ENCODE measurements around the gene LRRIQ1. TPM values are rescaled to one million over a fixed set of nuclear protein-coding genes. Genes with fewer than 3 reads are reported as not detected.

LRRIQ1 gene
- total RNA-seq, 2 donors from 2014 or later: 0.12 TPM; not detected in 1

DNA sequence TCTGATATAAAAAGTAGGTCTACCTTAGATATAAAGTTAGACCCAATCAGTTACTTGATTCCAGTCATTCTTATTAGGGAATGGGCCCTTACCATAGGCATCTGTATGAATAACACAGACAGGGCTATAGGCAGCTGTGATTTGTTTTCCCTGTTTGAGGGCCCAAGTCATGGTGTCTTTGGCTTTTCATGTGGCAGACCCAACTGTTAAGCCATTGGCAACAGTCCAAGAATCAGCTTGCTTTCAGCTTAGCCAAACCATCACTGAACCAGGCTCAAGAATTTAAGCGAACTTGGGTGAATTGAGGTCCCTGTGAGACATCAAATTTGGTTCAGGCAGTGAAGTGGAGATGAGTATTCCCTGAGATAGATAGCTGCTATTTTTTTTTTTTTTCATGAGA lies 111.2 kb downstream of the LRRIQ1 start:
- Histone ChIP-seq H3K4me3 (no peak overlapping the region), H3K27me3 (no peaks in the 10 kb centered on the region), H3K27ac (no peak overlapping the region), H3K9me3 (no peaks in the 10 kb centered on the region), H3K36me3 (no peaks in the 10 kb centered on the region), H3K4me1 (no peaks in the 10 kb centered on the region)
- DNase-seq (ENCODE audit: low spot score): no peak
- TF ChIP-seq CTCF (IDR thresholded peaks at IDR 0.05): no peak

- Histone ChIP-seq H3K4me3 (no peak overlapping the region), H3K27ac (no peak overlapping the region), H3K36me3 (no peaks in the 10 kb centered on the region), H3K4me1 (no peaks in the 10 kb centered on the region), H3K9me3 (no peaks in the 10 kb centered on the region), H3K27me3 (no peaks in the 10 kb centered on the region)
- DNase-seq (ENCODE audit: low spot score): no peak
- no peak for TF ChIP-seq CTCF (IDR thresholded peaks at IDR 0.05)
These were observed 116.2 kb downstream of the LRRIQ1 start for GRCh38 chr12:85152311-85152729.

DNA sequence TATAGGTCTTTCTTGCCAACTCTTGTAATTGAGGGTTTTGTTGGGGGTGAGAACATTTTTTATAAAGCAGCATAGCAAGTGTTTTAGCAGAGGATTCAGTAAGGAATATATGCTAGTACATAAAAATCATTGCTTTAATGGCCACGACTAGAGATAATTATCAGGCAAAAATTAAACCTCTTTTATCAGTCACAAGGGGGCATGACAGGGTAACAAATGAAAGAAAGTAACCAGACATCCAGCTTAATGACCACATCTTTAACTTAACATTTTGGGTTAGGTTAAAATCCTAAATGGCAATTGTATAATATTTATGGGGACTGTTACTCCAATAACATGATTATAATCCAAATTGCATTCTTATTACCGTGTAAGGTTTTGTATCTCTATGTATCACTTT lies 119.6 kb downstream of the LRRIQ1 start:
- Histone ChIP-seq H3K4me3 (no peak overlapping the region), H3K36me3 (no peaks in the 10 kb centered on the region), H3K4me1 (no peaks in the 10 kb centered on the region), H3K27me3 (no peaks in the 10 kb centered on the region), H3K27ac (no peak overlapping the region), H3K9me3 (no peaks in the 10 kb centered on the region)
- TF ChIP-seq CTCF (IDR thresholded peaks at IDR 0.05): no peak
- no peak for DNase-seq (ENCODE audit: low spot score)

DNA sequence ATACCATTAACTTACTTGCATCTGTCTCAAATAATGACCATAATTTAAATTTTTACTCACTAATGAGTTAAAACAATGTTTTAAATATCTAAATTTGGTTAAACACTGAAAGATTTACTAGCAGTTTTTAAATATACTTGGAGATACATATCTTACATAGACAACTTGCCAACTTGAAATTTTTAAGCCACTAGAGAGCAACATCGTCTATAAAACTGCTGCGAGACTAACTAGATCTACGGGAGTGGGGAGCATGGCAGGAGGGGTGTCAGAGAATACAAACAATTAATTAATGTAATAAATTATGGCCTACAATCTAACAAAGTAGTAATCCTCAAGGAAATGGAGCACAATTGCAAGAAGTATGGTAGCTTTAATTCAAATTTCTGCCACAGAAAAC lies 120.4 kb downstream of the LRRIQ1 start:
- Histone ChIP-seq H3K27ac (no peak overlapping the region), H3K27me3 (no peaks in the 10 kb centered on the region), H3K36me3 (no peaks in the 10 kb centered on the region), H3K9me3 (no peaks in the 10 kb centered on the region), H3K4me3 (no peak overlapping the region), H3K4me1 (no peaks in the 10 kb centered on the region)
- no peak for TF ChIP-seq CTCF (IDR thresholded peaks at IDR 0.05)
- DNase-seq (ENCODE audit: low spot score): no peak

DNA sequence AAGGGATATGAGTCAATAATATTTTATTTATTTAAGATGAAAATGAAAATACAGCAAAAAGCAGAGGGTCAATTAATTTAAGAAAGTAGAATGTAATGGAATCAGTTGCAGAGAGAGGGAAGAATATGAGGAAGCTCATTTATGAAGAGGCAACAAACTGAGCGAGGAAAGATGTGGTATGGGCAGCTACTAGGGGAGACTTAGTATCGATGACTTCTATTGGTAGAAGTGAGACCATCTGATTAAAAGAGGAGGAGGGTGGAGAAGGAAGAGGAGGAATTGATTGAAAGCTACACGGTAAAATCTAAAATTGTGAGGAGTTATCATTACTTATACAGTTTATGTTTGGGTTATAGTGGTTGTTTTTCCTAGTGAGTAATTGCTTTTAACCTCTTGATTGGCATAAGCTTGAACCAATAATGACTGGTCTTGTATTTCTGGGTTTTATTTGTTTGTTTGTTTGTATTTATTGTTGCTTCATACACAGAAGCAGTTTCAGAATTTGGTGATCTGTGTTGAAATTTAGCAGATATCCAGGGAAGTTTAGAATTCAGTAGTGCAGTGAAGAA lies 121.0 kb downstream of the LRRIQ1 start:
- H3K36me3 ChIP-seq: no peaks in the 10 kb centered on the region
- no peak overlapping the region for H3K27ac ChIP-seq
- no peaks in the 10 kb centered on the region for H3K27me3 ChIP-seq
- H3K4me1 ChIP-seq: no peaks in the 10 kb centered on the region
- no peak overlapping the region for H3K4me3 ChIP-seq
- no peak for TF ChIP-seq CTCF (IDR thresholded peaks at IDR 0.05)
- no peak for DNase-seq (ENCODE audit: low spot score)
- H3K9me3 ChIP-seq: no peaks in the 10 kb centered on the region

DNA sequence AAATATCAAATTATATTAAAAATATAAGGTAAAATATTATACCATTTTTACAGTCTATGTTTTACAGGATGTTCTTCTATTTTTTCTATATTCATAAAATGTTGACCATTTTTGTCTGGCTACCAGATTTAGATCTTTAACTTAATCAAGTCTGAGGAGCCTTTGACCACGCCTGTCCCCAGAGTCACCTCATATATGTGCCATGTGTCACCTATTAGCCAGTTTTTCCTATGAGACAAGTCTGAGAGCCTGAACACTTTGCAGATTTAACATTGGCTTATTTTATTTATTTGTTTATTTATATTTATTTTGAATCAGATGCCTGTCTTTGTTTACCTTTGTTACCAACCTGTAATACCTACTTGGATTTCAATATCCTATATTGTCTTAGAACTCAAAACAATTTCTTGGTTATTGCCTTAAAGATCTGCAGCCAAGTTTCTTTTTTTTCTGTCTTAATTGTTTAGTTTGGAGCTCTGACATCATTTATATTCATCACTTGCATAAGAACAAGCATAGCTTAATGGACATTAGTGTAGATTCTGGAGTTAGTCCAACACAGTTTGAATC lies 127.7 kb downstream of the LRRIQ1 start:
- Histone ChIP-seq H3K9me3 (no peaks in the 10 kb centered on the region), H3K4me1 (no peaks in the 10 kb centered on the region), H3K4me3 (no peak overlapping the region), H3K36me3 (no peaks in the 10 kb centered on the region), H3K27me3 (no peaks in the 10 kb centered on the region), H3K27ac (no peak overlapping the region)
- no peak for DNase-seq (ENCODE audit: low spot score)
- TF ChIP-seq CTCF (IDR thresholded peaks at IDR 0.05): no peak
